ENCODE results near the gene IKZF1.

IKZF1 gene

GRCh38 chr7:50317221-50317678 lies 12.7 kb downstream of the IKZF1 start:
- Histone ChIP-seq H3K36me3 (ENCODE audit: insufficient read depth, insufficient read length, low read length) (no peaks in the 10 kb centered on the region), H3K4me3 (ENCODE audit: insufficient read length, low read depth) (no peak overlapping the region), H3K9ac (ENCODE audit: insufficient read length, low read depth) (no peak overlapping the region), H3K9me3 (ENCODE audit: insufficient read depth, low read length) (no peaks in the 10 kb centered on the region), H3K4me1 (ENCODE audit: insufficient read depth, insufficient read length) (peaks cover 11% of the 10 kb centered on the region), H3K27me3 (ENCODE audit: insufficient read depth, insufficient read length) (no peaks in the 10 kb centered on the region)
- TF ChIP-seq YY1 (IDR thresholded peaks at IDR 0.05; ENCODE audit: insufficient read depth, insufficient read length), result no peak
- no peak for TF ChIP-seq SUZ12 (IDR thresholded peaks at IDR 0.05; ENCODE audit: extremely low read depth, insufficient read depth, insufficient read length)
- no peak for TF ChIP-seq ZNF274 (IDR thresholded peaks at IDR 0.05; ENCODE audit: low read depth, low read length)
- DNase-seq (ENCODE audit: low read depth, low spot score), result no peak

- H3K9ac ChIP-seq (ENCODE audit: insufficient read length, low read depth), result no peak overlapping the region
- H3K4me1 ChIP-seq (ENCODE audit: insufficient read depth, insufficient read length), result peaks cover 11% of the 10 kb centered on the region
- no peaks in the 10 kb centered on the region for H3K27me3 ChIP-seq (ENCODE audit: insufficient read depth, insufficient read length)
- no peak overlapping the region for H3K4me3 ChIP-seq (ENCODE audit: insufficient read length, low read depth)
- H3K36me3 ChIP-seq (ENCODE audit: insufficient read depth, insufficient read length, low read length), result no peaks in the 10 kb centered on the region
- no peaks in the 10 kb centered on the region for H3K9me3 ChIP-seq (ENCODE audit: insufficient read depth, low read length)
- TF ChIP-seq SUZ12 (IDR thresholded peaks at IDR 0.05; ENCODE audit: extremely low read depth, insufficient read depth, insufficient read length), result no peak
- TF ChIP-seq ZNF274 (IDR thresholded peaks at IDR 0.05; ENCODE audit: low read depth, low read length), result no peak
- TF ChIP-seq YY1 (IDR thresholded peaks at IDR 0.05; ENCODE audit: insufficient read depth, insufficient read length), result no peak
- DNase-seq (ENCODE audit: low read depth, low spot score), result no peak
Measured at GRCh38 chr7:50317697-50318669, 13.5 kb downstream of the IKZF1 start.

GRCh38 chr7:50321487-50322067 lies 17.1 kb downstream of the IKZF1 start:
- no peak overlapping the region for H3K9ac ChIP-seq (ENCODE audit: insufficient read length, low read depth)
- TF ChIP-seq YY1 (IDR thresholded peaks at IDR 0.05; ENCODE audit: insufficient read depth, insufficient read length) (no peak), ZNF274 (IDR thresholded peaks at IDR 0.05; ENCODE audit: low read depth, low read length) (no peak), SUZ12 (IDR thresholded peaks at IDR 0.05; ENCODE audit: extremely low read depth, insufficient read depth, insufficient read length) (no peak)
- no peaks in the 10 kb centered on the region for H3K27me3 ChIP-seq (ENCODE audit: insufficient read depth, insufficient read length)
- no peaks in the 10 kb centered on the region for H3K9me3 ChIP-seq (ENCODE audit: insufficient read depth, low read length)
- no peak for DNase-seq (ENCODE audit: low read depth, low spot score)
- H3K36me3 ChIP-seq (ENCODE audit: insufficient read depth, insufficient read length, low read length), result no peaks in the 10 kb centered on the region
- H3K4me3 ChIP-seq (ENCODE audit: insufficient read length, low read depth), result no peak overlapping the region
- no peaks in the 10 kb centered on the region for H3K4me1 ChIP-seq (ENCODE audit: insufficient read depth, insufficient read length)

- no peaks in the 10 kb centered on the region for H3K36me3 ChIP-seq (ENCODE audit: insufficient read depth, insufficient read length, low read length)
- DNase-seq (ENCODE audit: low read depth, low spot score), result no peak
- H3K9ac ChIP-seq (ENCODE audit: insufficient read length, low read depth), result no peak overlapping the region
- H3K4me1 ChIP-seq (ENCODE audit: insufficient read depth, insufficient read length), result no peaks in the 10 kb centered on the region
- no peaks in the 10 kb centered on the region for H3K27me3 ChIP-seq (ENCODE audit: insufficient read depth, insufficient read length)
- TF ChIP-seq ZNF274 (IDR thresholded peaks at IDR 0.05; ENCODE audit: low read depth, low read length), result no peak
- TF ChIP-seq SUZ12 (IDR thresholded peaks at IDR 0.05; ENCODE audit: extremely low read depth, insufficient read depth, insufficient read length), result no peak
- no peak for TF ChIP-seq YY1 (IDR thresholded peaks at IDR 0.05; ENCODE audit: insufficient read depth, insufficient read length)
- H3K4me3 ChIP-seq (ENCODE audit: insufficient read length, low read depth), result no peak overlapping the region
- H3K9me3 ChIP-seq (ENCODE audit: insufficient read depth, low read length), result no peaks in the 10 kb centered on the region
Measured at GRCh38 chr7:50324113-50324512, 19.6 kb downstream of the IKZF1 start.

- Histone ChIP-seq H3K4me1 (ENCODE audit: insufficient read depth, insufficient read length) (no peaks in the 10 kb centered on the region), H3K36me3 (ENCODE audit: insufficient read depth, insufficient read length, low read length) (no peaks in the 10 kb centered on the region), H3K9ac (ENCODE audit: insufficient read length, low read depth) (no peak overlapping the region), H3K27me3 (ENCODE audit: insufficient read depth, insufficient read length) (no peaks in the 10 kb centered on the region), H3K9me3 (ENCODE audit: insufficient read depth, low read length) (no peaks in the 10 kb centered on the region), H3K4me3 (ENCODE audit: insufficient read length, low read depth) (no peak overlapping the region)
- no peak for DNase-seq (ENCODE audit: low read depth, low spot score)
- TF ChIP-seq ZNF274 (IDR thresholded peaks at IDR 0.05; ENCODE audit: low read depth, low read length) (no peak), SUZ12 (IDR thresholded peaks at IDR 0.05; ENCODE audit: extremely low read depth, insufficient read depth, insufficient read length) (no peak), YY1 (IDR thresholded peaks at IDR 0.05; ENCODE audit: insufficient read depth, insufficient read length) (no peak)
Measured at GRCh38 chr7:50327443-50327842, 22.9 kb downstream of the IKZF1 start.

GRCh38 chr7:50329775-50330174 lies 25.3 kb downstream of the IKZF1 start:
- no peak overlapping the region for H3K9ac ChIP-seq (ENCODE audit: insufficient read length, low read depth)

GRCh38 chr7:50330254-50330653 lies 25.7 kb downstream of the IKZF1 start:
- no peak for TF ChIP-seq SUZ12 (IDR thresholded peaks at IDR 0.05; ENCODE audit: extremely low read depth, insufficient read depth, insufficient read length)
- TF ChIP-seq ZNF274 (IDR thresholded peaks at IDR 0.05; ENCODE audit: low read depth, low read length), result no peak
- TF ChIP-seq YY1 (IDR thresholded peaks at IDR 0.05; ENCODE audit: insufficient read depth, insufficient read length), result no peak
- Histone ChIP-seq H3K36me3 (ENCODE audit: insufficient read depth, insufficient read length, low read length) (no peaks in the 10 kb centered on the region), H3K9me3 (ENCODE audit: insufficient read depth, low read length) (no peaks in the 10 kb centered on the region), H3K9ac (ENCODE audit: insufficient read length, low read depth) (no peak overlapping the region), H3K4me3 (ENCODE audit: insufficient read length, low read depth) (no peak overlapping the region), H3K4me1 (ENCODE audit: insufficient read depth, insufficient read length) (no peaks in the 10 kb centered on the region), H3K27me3 (ENCODE audit: insufficient read depth, insufficient read length) (no peaks in the 10 kb centered on the region)
- DNase-seq (ENCODE audit: low read depth, low spot score), result no peak

More at GRCh38 chr7:50329775-50330174, 25.3 kb downstream of the IKZF1 start:
- DNase-seq (ENCODE audit: low read depth, low spot score), result no peak
- no peaks in the 10 kb centered on the region for H3K27me3 ChIP-seq (ENCODE audit: insufficient read depth, insufficient read length)
- H3K36me3 ChIP-seq (ENCODE audit: insufficient read depth, insufficient read length, low read length), result no peaks in the 10 kb centered on the region
- no peaks in the 10 kb centered on the region for H3K4me1 ChIP-seq (ENCODE audit: insufficient read depth, insufficient read length)
- no peaks in the 10 kb centered on the region for H3K9me3 ChIP-seq (ENCODE audit: insufficient read depth, low read length)
- TF ChIP-seq ZNF274 (IDR thresholded peaks at IDR 0.05; ENCODE audit: low read depth, low read length) (no peak), YY1 (IDR thresholded peaks at IDR 0.05; ENCODE audit: insufficient read depth, insufficient read length) (no peak), SUZ12 (IDR thresholded peaks at IDR 0.05; ENCODE audit: extremely low read depth, insufficient read depth, insufficient read length) (no peak)
- no peak overlapping the region for H3K4me3 ChIP-seq (ENCODE audit: insufficient read length, low read depth)
